ENCODE measurements around the gene RAB10. TPM values are rescaled to one million over a fixed set of nuclear protein-coding genes. Genes with fewer than 3 reads are reported as not detected.

Gene RAB10
- total and polyA plus RNA-seq, 9 of the 15 experiments (the other 6 are each of a cell fraction or from before 2014, with no cell fraction given): 25.1 to 214 (median 157) TPM

- TF ChIP-seq, protein P1, sequence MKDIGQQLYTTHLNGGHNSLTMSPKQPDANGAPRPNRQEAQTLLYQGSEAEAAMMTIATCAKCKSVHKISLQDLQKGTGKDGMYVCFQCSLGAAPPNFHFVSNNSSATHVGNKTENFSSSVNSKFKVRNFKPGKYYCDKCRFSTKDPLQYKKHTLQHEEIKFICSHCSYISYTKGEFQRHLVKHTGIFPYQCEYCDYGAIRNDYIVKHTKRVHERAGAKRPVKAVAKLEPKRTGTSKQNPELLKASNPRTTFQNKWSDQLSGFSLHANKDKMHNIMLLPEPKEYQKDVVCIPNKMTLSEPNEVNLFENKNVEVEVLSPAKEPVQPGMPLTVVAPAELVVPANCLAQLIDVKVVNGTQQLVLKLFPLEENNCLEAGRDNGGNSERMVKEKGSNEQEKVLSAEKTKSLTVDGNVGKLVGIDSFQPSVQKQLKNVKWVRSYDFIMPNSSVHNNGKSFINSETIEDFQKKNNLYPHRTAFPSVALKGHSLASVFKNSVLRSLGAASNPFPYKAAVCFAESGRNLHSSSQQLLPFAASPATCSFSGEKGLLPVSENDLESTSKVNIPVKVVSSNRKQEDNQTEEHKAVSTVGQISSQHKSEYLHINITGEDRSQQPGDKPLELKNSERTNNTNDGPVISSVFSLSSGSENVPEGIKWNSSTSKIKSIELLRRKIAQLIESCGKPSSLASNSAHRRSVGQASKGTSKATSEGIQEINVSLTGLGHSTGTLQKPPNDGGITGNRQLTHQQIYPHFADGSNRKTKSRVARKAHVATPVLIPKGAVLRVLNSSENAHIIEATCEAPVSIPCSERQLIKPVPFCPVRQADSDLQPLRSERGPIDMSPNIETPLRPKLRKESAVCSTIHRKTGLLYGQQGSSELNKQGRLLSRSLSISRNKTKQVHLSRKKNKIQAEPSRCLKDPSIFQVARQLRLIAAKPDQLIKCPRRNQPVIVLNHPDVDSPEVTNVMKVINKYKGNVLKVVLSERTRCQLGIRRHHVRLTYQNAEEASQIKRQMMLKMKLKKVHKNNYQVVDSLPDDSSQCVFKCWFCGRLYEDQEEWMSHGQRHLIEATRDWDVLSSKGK (CRISPR knock-in tag; IDR thresholded peaks at IDR 0.05): no peak
- TF ChIP-seq TAF7 (tag; IDR thresholded peaks at IDR 0.05) (no peak), MCM3 (IDR thresholded peaks at IDR 0.05) (no peak), CHD2 (IDR thresholded peaks at IDR 0.05; ENCODE audit: low read depth, low read length) (no peak), CREM (IDR thresholded peaks at IDR 0.05; ENCODE audit: low read depth) (no peak), RREB1 (CRISPR knock-in tag; IDR thresholded peaks at IDR 0.05) (no peak), RCOR1 (IDR thresholded peaks at IDR 0.05; ENCODE audit: borderline replicate concordance in 1 of 2, low read depth in 2 of 2, low read length in 2 of 2) (no peak), SMAD4 (CRISPR knock-in tag; conservative IDR thresholded peaks at IDR 0.05) (no peak), ZBTB7A (IDR thresholded peaks at IDR 0.05; ENCODE audit: borderline replicate concordance, control insufficient read depth, low read depth, low read length) (no peak), HDGF (IDR thresholded peaks at IDR 0.05) (no peak), EP400 (IDR thresholded peaks at IDR 0.05) (no peak), FOSL1 (tag; conservative IDR thresholded peaks at IDR 0.05) (0 out of 2 replicates have a peak, but pooled peaks have one; percentile 28), SMARCA5 (IDR thresholded peaks at IDR 0.05) (no peak), TCF7 (IDR thresholded peaks at IDR 0.05; ENCODE audit: borderline replicate concordance) (no peak), SMAD1 (IDR thresholded peaks at IDR 0.05; ENCODE audit: low read depth, low read length, partially characterized antibody) (no peak), ZNF764 (CRISPR knock-in tag; IDR thresholded peaks at IDR 0.05; ENCODE audit: low read depth) (no peak), BRCA1 (IDR thresholded peaks at IDR 0.05) (no peak), BRCA1 (CRISPR knock-in tag; IDR thresholded peaks at IDR 0.05) (no peak)
- TF ChIP-seq, protein P2, sequence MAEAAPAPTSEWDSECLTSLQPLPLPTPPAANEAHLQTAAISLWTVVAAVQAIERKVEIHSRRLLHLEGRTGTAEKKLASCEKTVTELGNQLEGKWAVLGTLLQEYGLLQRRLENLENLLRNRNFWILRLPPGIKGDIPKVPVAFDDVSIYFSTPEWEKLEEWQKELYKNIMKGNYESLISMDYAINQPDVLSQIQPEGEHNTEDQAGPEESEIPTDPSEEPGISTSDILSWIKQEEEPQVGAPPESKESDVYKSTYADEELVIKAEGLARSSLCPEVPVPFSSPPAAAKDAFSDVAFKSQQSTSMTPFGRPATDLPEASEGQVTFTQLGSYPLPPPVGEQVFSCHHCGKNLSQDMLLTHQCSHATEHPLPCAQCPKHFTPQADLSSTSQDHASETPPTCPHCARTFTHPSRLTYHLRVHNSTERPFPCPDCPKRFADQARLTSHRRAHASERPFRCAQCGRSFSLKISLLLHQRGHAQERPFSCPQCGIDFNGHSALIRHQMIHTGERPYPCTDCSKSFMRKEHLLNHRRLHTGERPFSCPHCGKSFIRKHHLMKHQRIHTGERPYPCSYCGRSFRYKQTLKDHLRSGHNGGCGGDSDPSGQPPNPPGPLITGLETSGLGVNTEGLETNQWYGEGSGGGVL (CRISPR knock-in tag; IDR thresholded peaks at IDR 0.05): no peak
Measured at GRCh38 chr2:26008851-26009566, 24.9 kb upstream of the RAB10 start (continued).
